ENCODE data around the gene CEBPZ.

DNA sequence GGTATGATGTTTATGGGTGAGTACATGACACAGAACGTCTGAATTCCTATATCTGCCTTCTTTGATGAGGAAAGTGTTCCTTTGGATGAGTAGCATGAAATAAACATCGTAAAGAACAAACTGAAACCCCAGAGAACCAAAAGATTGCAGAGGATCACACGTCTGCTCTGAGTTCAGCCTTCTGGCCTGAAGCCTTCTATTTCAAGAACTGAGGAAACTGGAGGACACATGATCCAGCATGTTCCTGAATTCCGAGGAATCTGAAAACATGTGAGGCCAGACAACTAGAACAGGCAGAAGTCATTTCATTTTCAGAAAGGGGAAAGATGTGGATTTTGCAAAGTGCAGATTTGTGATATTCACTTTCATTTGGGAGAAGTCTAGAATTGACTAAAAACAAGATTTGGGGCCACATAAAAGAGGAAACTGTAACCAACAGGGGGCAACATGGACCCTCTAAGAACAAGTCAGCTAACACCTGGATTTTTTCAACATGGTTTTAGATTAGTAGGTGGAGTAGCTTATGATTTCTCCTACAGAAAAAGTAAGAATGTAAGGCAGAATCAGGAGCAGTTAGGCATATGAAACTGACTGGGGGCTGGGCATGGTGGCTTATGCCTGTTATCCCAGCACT lies 51.3 kb downstream of the CEBPZ start:
- TF ChIP-seq, protein P1, sequence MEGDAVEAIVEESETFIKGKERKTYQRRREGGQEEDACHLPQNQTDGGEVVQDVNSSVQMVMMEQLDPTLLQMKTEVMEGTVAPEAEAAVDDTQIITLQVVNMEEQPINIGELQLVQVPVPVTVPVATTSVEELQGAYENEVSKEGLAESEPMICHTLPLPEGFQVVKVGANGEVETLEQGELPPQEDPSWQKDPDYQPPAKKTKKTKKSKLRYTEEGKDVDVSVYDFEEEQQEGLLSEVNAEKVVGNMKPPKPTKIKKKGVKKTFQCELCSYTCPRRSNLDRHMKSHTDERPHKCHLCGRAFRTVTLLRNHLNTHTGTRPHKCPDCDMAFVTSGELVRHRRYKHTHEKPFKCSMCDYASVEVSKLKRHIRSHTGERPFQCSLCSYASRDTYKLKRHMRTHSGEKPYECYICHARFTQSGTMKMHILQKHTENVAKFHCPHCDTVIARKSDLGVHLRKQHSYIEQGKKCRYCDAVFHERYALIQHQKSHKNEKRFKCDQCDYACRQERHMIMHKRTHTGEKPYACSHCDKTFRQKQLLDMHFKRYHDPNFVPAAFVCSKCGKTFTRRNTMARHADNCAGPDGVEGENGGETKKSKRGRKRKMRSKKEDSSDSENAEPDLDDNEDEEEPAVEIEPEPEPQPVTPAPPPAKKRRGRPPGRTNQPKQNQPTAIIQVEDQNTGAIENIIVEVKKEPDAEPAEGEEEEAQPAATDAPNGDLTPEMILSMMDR (IDR thresholded peaks at IDR 0.05): no peak
- TF ChIP-seq POLR2A (IDR thresholded peaks at IDR 0.05): no peak
